GM19468 (cell line): ENCODE measurements around the gene PRKD2.

Experiments used
- ATAC-seq: cut with Tn5 transposase; IDR thresholded peaks from one replicate; pipeline ENCODE4 v1.9.1; 2021; ENCODE audit warnings: mild to moderate bottlenecking, moderate library complexity, moderate number of reproducible peaks; ENCODE audit not compliant: unreplicated experiment; ENCODE audit errors: extremely low read depth

The PRKD2 gene

DNA sequence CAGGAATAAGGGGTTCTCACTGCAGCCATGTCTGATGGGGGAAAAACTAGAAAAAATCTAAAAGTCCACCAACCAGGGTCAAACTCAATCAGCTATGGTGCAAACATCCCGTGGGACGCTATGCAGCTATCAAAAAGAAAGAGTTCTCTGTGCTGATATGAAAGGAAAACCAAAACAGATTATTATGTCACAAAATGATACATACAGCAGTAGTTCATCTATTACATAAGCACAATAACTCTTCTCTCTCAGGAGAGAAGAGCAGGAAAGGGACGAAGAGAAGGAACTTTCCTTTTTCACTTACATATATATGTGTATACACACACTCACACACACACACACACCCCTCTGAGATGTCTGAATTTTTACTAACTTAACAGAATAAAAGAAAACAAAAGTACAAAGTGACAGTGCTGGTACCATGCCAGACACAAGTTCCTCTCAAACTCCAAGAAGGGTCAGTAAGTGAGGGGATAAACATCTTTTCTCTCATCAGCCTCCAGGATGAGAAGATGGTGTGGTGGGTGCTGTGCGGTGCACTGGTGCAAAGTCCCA lies 26.1 kb upstream of the PRKD2 start:
- no peak for ATAC-seq

DNA sequence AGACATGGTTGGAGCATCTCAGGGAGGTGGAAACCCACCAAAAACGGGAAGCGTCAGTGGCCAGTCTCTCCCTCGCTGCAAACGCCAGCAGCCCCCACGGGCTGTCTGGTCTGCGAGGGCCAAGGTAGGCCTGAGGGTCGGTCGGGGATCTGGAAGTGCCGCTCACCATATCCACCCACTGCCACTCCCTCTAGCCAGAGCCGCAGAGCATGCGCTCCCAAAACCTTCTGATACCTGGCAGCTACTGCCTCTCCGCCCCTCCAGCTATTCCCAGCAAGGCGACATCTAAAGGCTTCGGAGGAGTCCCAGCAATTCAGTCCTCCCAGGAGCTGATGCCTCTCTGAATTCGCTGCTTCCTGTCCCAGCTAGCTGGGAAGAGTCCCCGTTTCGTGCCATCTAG lies 24.5 kb upstream of the PRKD2 start:
- ATAC-seq, result no peak

DNA sequence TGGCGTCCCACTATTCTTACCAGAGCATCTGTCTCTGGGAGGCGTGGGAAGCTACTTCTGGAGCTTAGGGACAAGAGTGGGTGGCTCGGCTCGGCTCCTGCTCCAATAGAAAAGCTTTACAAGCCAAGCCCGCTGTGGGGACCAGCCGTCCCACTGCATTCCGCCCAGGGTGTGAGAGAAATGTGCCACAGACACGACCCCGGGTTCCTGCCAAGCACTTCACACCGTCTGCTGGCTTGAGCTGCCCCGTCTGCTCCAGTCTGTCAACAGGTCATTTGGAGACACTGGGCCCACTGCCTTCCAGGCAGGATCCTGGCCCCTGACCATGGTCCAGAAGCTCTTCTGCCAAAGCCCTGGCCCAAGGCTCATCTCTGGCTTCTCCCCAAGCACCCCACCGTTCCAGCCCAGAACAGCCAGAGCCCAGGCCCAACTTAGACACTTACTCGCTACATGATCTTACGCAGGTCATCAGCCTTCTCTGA lies 22.4 kb upstream of the PRKD2 start:
- ATAC-seq, result no peak

DNA sequence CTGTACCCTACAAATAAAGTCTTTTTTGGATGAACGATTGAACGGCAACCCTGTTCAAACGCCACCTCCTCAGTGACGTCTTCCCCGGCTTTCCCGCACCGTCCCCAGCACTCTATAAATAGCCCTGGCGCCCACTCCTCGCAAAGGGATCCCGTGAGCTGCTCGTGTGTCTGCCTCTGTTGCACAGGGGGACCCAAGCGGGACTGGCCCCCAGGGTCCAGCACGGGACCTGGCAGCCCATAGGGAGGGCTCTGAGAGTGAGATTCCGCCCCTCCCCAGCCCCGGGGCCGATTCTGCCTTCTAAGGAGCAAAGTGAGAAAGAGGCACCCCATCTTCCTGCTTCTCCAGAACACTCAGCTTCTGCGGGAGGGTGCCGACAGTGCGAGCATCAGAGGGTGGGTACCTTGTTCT lies 20.9 kb upstream of the PRKD2 start:
- ATAC-seq, result no peak

DNA sequence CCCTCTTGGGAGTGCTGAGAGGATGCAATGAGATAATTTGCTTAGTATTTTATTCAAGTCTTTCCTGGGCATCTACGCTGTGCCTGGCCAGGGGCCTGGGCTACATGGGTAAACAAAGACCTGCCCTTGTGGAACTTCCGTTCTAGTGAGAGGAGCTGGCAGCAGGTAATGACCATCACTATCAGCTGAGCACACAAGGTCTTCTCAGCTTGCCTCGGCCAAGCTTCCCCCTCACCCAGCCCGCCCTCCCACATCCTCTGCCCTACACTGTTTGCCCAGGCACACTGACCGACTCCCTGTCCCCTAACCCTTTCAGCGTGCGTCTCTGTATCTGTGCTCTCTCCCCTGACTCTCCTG lies 20.4 kb upstream of the PRKD2 start:
- no peak for ATAC-seq

DNA sequence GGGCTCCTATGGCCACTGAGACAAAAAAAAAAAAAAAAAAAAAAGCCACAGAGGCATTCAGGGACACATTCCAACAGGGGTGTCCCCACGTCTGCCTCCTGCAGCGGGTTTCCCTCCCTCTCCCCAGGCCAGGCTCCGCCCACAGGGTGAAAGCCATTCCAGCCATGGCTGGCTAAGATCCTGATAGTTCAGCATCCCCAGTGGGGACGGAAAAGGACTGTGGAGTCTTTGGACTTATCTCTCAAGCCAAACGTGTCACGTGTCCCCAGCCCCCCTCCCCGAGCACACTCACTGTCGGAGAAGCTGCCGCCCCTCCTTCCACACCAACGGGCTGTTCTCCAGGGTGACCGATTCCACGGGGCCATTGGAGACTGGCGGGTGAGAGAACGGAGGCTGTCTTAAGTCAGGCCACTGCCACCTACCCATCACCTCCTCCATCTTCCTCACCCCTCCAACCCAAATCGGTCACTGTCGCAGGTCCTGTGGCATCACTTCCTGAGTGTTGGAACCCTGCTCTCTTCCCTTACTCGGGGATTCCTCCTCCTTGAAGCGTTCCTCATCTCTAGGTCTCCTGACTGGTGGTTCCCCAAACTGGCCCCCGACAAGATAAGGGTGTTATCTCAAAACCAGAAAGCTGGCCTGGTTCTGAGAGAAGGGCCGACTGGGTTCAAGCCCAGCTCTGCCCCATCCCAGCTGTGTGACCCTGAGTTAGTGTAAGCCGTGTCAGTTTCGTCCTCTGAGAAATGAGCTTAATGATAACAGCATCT lies 19.8 kb upstream of the PRKD2 start:
- ATAC-seq, result no peak

DNA sequence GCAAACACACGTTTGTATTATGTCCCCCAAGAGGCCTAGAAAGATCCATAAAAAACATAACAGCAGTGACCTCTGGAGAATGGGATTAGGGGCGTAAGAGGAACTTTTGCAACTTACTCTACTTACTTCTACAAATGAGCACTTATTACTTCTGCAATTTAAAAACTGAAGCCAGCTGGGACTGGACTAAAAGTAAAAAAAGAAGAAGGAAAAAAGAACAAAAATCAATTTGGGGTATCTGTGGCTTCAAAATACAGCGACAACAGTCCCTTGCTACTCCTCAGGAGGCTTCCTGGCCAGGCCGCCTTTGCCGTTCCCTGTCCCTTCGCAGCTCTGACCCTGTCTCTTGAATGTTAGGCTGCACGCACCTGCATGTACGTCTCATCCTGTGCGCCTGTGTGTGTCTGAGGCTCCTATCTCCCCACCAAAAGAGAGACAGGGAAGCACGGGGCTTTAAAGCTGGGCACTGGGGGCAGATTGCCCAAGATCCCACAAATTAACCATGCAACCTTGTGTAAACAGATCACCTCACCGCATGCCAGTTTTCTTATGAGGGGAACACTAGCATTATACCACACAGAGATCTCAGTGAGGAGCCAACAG lies 16.9 kb upstream of the PRKD2 start:
- no peak for ATAC-seq

DNA sequence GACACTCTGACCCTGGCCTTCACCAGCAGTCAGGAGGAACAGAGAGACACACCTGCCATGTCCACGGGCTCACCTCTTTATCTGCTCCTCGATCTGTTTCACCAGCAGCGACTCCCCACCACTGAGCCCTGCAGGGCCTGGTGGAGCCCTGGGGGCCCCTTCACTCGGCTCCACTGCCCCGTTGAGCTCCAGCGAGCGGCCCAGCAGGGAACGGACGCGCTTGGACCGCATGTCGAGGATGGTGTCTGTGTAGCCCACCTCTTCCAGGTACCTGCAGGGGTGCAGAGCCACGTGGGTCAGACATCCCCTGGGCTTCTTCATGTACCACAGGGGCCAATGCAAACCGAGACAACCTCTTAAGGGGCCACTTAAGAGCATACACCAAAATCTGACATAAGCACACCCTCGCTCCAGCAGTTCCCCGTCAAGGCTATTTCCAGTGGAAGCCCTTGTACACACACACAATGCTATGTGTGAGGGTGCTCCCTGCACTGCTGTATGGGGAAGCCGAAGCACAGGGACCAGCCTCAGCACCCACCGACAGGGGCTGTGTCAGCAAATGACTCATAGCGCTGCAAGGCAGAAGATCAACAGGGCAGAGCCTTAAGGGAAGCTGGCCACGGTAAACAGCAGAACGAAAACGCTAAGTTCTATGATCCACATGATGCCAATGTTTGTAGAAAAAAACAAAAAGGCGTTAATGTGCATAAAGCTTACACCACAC lies 16.2 kb upstream of the PRKD2 start:
- ATAC-seq, result no peak

DNA sequence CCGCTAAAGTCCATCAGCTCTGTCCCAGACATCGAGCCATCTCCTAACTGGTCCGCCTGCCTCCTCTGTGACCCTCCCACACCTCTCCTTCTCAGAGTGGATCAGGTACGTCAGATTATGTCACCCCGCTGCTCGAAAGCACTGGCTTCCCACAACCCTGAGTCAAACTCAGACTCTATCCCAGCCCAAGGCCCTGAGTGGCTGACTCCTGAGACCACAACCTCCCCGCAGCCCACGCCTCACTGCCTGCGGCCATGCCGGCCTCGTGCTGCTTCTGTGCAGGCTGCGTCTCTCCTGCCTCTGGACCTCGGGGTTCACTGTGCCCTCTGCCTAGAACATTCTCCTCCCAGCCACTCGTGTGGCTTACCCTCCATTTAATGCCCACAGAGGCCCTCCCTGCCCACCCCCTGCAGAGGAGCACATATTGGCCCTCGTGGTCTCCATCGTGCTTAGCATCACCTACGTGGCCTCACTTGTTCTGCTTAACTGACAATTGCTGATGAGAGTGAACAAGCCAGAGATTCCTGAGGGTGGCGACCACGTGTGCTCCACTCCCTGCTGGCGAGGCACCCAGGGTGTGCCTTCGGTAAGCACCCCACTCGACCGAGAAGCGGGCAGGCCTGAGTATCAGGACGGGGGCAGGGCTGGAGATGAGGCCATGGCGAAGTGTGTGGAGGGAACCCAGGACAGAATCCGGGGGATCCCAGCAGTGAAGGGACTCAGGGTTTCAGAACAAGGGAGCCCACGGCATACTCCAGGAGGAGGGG lies 15.4 kb upstream of the PRKD2 start:
- ATAC-seq, result no peak

DNA sequence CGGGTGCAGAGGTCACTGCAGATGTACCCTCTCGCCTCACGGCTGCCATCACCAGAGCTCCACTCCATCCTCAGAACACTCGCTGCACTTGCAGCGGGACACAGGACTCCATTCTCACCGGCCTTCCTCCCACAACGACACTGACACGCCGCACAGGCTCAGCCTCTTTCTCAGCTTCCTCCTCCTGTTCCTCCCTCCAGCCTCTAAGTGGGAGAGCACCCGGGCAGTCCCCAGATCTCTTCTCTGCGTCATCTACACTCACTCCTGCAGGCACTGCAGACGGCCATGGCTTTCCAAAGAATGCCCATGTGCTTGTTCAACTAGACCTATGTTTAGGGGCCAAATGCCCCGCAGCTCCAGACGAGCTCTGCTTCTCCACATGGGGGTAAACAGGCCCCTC lies 14.7 kb upstream of the PRKD2 start:
- no peak for ATAC-seq

DNA sequence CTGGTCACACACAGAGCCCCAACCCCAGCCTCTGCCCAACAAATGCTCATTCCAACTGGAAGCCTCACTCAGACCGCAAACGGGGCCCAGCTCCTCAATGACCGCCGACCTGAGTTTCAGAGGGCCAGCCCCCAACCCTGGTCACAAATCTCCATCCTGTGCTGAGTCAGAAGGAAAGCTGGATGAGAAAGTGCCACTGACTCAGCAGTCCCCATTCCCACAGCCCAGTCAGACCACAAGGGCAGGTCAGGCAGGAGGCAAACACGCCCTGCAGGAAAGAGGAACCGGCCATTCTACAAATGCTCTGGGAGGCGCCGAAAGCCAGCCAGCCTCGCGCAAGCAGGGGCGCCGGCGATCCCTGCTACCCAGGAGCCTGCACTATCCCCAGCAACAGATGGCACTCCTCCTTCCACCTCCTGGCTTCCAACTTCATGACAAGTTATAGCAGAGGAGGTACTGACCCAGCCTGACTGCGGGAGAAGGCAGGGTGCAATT lies 14.1 kb upstream of the PRKD2 start:
- no peak for ATAC-seq

DNA sequence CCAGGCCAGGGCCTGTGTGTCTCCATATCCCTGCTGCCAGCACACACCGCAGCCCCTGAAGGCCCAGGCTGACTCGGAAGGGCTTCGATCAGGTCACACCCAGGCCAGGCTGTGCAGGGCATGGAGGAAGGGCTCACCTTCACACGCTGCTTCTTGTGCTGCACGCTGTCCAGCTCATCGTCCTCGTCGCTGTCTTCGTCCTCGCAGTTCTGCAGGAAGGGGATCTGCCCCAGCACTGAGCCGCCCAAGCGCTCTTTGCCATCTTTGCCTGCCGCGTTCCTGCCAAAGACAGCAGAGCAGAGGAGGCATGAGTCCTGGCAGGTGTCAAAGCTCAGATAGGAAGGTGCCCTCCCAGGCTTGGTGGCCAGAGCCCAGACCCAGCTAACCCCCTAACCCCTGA lies 13.7 kb upstream of the PRKD2 start:
- ATAC-seq, result no peak

DNA sequence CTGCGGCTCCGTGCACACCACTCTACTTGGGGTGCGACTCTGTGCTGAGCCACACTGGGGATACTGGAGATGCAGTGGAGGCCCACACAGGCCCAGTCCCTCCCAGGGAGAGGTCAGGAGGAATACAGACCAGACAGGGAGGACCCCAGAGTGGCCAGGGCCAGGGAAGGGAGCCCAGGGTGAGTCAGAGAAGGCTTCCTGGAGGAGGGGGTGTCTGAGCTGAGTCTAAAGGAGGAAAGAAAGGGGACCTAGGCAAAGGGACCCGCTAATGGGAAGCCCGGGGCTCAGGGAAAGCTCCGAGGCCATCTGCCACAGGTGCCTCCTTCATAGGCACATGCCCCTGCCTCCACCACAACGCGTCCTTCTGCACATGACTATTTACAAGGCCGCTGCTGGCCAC lies 13.3 kb upstream of the PRKD2 start:
- no peak for ATAC-seq

DNA sequence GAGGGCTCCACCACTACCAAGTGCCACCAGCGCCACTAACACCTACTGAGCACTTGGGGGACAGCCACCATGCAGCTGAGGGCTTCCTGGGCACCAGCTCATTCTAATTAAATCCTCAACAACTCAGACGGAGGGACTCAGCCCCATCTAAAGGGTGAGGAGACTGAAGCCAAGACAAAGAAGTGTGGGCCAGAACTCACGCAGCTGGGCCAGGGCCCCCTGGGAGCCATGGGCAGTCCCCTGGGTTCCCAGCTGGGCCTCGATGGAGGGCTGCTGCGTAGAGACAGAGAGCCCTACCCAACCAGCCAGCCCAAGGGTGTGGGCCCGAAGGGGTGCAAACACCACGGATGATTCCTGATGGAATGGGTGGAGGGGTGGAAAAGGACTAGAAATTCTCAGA lies 12.8 kb upstream of the PRKD2 start:
- no peak for ATAC-seq

DNA sequence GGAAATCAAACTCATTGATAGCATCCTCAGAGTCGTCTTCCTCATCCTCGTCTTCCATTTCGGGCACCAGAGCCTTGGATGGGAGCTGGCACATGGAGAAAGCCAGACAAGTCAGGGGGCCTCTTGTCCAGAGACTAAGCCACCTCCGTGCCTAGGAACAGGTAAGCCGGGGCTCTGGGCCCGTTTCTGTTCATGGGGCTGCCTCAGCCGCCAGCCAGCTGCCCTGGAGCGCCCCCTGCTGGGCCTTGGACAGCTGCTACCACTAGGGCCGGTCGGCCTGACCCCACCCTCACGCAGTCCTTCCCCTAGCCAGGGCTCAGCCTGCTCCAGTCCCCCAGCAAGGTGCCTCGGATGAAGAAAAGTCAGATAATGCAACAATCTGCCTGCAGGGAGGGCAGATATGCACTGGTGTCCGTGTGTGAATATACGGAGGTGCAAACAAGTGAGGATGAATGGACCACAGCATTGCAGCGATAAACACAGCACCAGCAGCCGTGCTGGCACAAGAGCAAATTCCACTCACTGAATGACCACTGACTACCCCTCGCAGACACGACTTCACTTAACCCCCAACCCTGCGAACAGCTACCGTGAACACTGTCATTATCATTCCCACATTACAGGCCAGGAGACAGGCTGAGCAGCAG lies 11.9 kb upstream of the PRKD2 start:
- ATAC-seq, result no peak

DNA sequence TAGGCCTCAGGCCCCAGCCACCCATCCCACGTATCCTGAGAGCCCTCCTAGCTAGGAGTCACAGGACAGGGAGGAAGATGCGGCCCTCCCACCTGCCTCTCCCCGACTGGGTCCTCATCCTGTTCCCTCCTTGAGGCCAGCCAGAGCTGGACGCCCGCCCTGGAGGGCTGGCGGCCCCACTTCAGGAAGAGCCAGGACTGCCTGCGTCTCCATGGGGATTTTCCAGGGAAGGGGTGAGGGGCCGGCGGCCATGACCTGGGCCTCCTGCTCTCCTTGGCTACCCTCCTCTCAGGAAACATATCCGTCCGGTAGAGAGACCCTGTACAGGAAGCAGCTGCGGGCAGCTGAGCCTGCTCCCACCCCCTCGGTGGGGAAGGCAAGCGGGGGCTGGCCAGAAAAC lies 11.3 kb upstream of the PRKD2 start:
- no peak for ATAC-seq

DNA sequence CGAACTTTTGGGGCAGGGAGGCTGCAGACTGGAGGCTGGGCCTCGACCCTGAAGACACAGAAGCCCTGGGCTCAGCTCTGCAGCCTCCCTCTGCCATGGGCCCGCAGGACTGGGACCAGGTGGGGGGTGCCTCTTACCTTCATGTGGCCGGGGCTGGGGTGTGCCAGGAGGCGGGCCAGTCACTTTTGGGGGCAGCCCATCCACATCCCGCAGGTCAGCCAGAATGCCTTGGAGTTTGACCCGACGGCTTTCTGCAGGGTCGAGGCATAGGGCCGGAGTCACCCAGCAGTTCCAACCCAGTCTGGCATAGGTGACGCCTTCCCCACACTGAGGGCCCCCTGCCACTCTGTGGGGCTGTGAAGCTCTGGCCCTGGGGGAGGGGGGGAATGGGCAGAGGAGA lies 10.8 kb upstream of the PRKD2 start:
- no peak for ATAC-seq

DNA sequence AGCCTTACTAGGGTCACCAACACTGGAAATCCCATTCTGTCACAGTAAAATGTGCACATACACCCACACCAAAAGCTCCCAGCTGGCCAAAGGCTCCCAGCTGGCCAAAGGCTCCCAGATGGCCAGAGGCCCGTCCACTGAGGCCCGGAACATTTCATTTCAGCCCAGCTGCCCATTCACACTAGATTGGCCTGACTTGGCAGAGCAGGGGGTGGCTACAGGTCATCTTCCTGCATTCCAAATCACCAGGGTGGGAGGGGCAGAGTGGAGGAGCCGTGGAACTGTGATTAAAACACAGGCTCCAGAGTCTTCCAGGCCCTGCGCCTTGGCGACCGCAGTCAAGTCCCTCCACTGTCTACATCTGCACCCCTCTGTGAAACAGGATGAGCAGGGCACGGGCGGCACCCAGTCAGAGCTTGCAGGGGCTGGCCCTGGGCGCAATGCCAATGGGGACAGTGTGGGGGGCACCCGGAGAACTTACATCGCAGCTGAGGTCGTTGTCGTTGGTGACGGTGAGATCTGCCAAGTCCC lies 10.1 kb upstream of the PRKD2 start:
- ATAC-seq, result no peak

DNA sequence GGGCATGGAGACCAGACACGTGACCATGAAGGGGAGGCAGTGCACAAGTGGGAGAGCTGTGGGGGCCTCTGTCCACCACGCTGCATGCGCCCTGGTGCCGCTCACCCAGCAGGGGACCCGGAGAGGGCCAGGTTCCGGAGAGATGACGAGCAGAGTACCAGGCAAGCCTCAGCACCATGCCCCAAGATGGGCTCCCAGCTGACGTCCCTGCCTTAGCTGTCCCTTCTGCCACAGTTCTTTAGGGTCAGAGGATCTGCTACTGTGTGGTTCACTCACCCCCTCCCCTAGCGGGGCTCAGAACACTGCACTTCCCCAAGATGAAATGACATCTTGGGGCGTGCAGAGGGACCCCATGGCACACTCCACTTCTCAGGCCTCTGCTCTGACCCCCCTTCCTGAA lies 9.6 kb upstream of the PRKD2 start:
- ATAC-seq, result no peak
